H1 (cell line): ENCODE results near the gene PALD1. TPM values are rescaled to one million over a fixed set of nuclear protein-coding genes. Genes with fewer than 3 reads are reported as not detected.

Experiments used
- CTCF ChIA-PET: fragments of 300-600 bp; sonication (Branson Sonifier 250); formaldehyde crosslinking; loops from one replicate; lab custom pipeline; 2021; ENCODE audit not compliant: partially characterized antibody; lab: Charles Lee
- POLR2A ChIA-PET: fragments of 300-600 bp; sonication (Branson Sonifier 250); formaldehyde crosslinking; loops from one replicate; lab custom pipeline; 2021; ENCODE audit warnings: inconsistent platforms; ENCODE audit not compliant: partially characterized antibody; lab: Charles Lee
- DNase-seq, 2 experiments: peaks; one replicate each; pipeline versions ENCODE4 v3.0.0 to v3.0.0-alpha.2; 2010 to 2022; ENCODE audit warnings: low spot score in 2 of 2, low read depth in 1 of 2, mixed read lengths in 1 of 2
- FAIRE-seq: peaks from 2 replicates; lab custom pipeline; 2011; peaks lifted over from hg19 to GRCh38; lab: Jason Lieb, UNC
- H2AFZ ChIP-seq: 2 replicates; pipeline ENCODE4 v1.8.1; 2012; ENCODE audit warnings: low read length, inconsistent platforms
- H2AK5ac ChIP-seq: 2 replicates; pipeline ENCODE4 v1.6.1; 2013; ENCODE audit warnings: low read depth, low read length
- H2BK120ac ChIP-seq: replicated peaks from 2 replicates; pipeline ENCODE3; 2013; ENCODE audit warnings: low read depth, low read length, inconsistent platforms
- H2BK12ac ChIP-seq: 2 replicates; pipeline ENCODE4 v1.6.1; 2013; ENCODE audit warnings: low read depth, low read length
- H2BK15ac ChIP-seq: 2 replicates; pipeline ENCODE4 v1.6.1; 2013; ENCODE audit warnings: low read length
- H2BK20ac ChIP-seq: 2 replicates; pipeline ENCODE4 v1.6.1; 2013; ENCODE audit warnings: low read length
- H2BK5ac ChIP-seq: 2 replicates; pipeline ENCODE4 v1.6.1; 2013; ENCODE audit warnings: low read depth, low read length
- H3K14ac ChIP-seq: 2 replicates; pipeline ENCODE4 v1.6.1; 2013; ENCODE audit warnings: inconsistent platforms; ENCODE audit not compliant: insufficient read length
- H3K18ac ChIP-seq: 2 replicates; pipeline ENCODE4 v1.6.1; 2013; ENCODE audit warnings: low read length; ENCODE audit errors: extremely low read depth
- H3K23ac ChIP-seq: 2 replicates; pipeline ENCODE4 v1.6.1; 2013; ENCODE audit warnings: inconsistent platforms; ENCODE audit not compliant: insufficient read length
- H3K23me2 ChIP-seq: 2 replicates; pipeline ENCODE4 v1.6.1; 2013; ENCODE audit warnings: low read depth, low read length
- H3K27ac ChIP-seq: 2 replicates; pipeline ENCODE4 v1.6.1; 2011; ENCODE audit warnings: low read depth, low read length, inconsistent platforms
- H3K27me3 ChIP-seq, 4 experiments: replicated peaks in 1 of 4; 1 replicate in 1 of 4; 2 replicates in 3 of 4; pipeline versions ENCODE4 v1.6.1 to v1.8.1; 2011 to 2013; ENCODE audit warnings: low read length in 3 of 4, mild to moderate bottlenecking in 3 of 4, inconsistent platforms in 2 of 4, mixed read lengths in 2 of 4, moderate library complexity in 1 of 4; ENCODE audit not compliant: control insufficient read depth in 3 of 4, insufficient read depth in 3 of 4; ENCODE audit errors: extremely low read depth in 1 of 4
- H3K36me3 ChIP-seq, 4 experiments: 2 replicates each; pipeline versions ENCODE4 v1.6.1 to v1.8.1; 2011 to 2013; ENCODE audit warnings: mild to moderate bottlenecking in 4 of 4, low read length in 3 of 4, moderate library complexity in 2 of 4, control low read depth in 1 of 4, inconsistent platforms in 1 of 4; ENCODE audit not compliant: insufficient read depth in 4 of 4, control insufficient read depth in 2 of 4
- H3K4ac ChIP-seq: replicated peaks from 2 replicates; pipeline ENCODE3; 2013; ENCODE audit warnings: low read length, low read depth, mixed read lengths, inconsistent platforms; ENCODE audit not compliant: insufficient read length
- H3K4me1 ChIP-seq, 4 experiments: replicated peaks in 1 of 4; 1 replicate in 1 of 4; 2 replicates in 3 of 4; pipeline versions ENCODE4 v1.6.1 to v1.8.1; 2011 to 2013; ENCODE audit warnings: low read length in 3 of 4, inconsistent platforms in 2 of 4, mixed read lengths in 1 of 4; ENCODE audit not compliant: insufficient read depth in 4 of 4, control insufficient read depth in 3 of 4
- H3K4me2 ChIP-seq, 2 experiments: 2 replicates each; pipeline versions ENCODE4 v1.6.1 to v1.8.1; 2011 to 2013; ENCODE audit warnings: low read depth in 2 of 2, low read length in 2 of 2, control low read depth in 1 of 2, inconsistent platforms in 1 of 2, mild to moderate bottlenecking in 1 of 2; ENCODE audit not compliant: insufficient read depth in 1 of 2
- H3K4me3 ChIP-seq, 4 experiments: fragments of 200-600, 300-600 bp in 1 of 4; sonication (generic), shearing (Covaris generic), sonication (Bioruptor Twin) in 1 of 4; 2 replicates each; pipeline versions ENCODE4 v1.5.1 to v1.8.1; 2011 to 2016; ENCODE audit warnings: low read length in 4 of 4, low read depth in 3 of 4, control low read depth in 2 of 4, inconsistent platforms in 2 of 4, mild to moderate bottlenecking in 2 of 4, mixed read lengths in 1 of 4, moderate library complexity in 1 of 4; ENCODE audit not compliant: insufficient read depth in 2 of 4; ENCODE audit errors: extremely low read depth in 1 of 4
- H3K56ac ChIP-seq: replicated peaks from 2 replicates; pipeline ENCODE3; 2013; ENCODE audit warnings: low read depth, mild to moderate bottlenecking, mixed read lengths, low read length, inconsistent platforms; ENCODE audit not compliant: insufficient read length
- H3K79me1 ChIP-seq: 2 replicates; pipeline ENCODE4 v1.6.1; 2013; ENCODE audit warnings: low read depth, low read length, control low read depth
- H3K79me2 ChIP-seq, 2 experiments: 2 replicates each; pipeline versions ENCODE4 v1.6.1 to v1.8.1; 2012 to 2013; ENCODE audit warnings: low read length in 2 of 2, mild to moderate bottlenecking in 2 of 2, inconsistent platforms in 1 of 2; ENCODE audit not compliant: insufficient read depth in 2 of 2, control insufficient read depth in 1 of 2
- H3K9ac ChIP-seq, 4 experiments: replicated peaks in 1 of 4; 1 replicate in 1 of 4; 2 replicates in 3 of 4; pipeline versions ENCODE4 v1.6.1 to v1.8.1; 2011 to 2013; ENCODE audit warnings: low read depth in 3 of 4, low read length in 3 of 4, control low read depth in 2 of 4, mild to moderate bottlenecking in 2 of 4, moderate library complexity in 2 of 4, inconsistent platforms in 1 of 4; ENCODE audit errors: extremely low read depth in 1 of 4
- H3K9me3 ChIP-seq, 2 experiments: 2 replicates each; pipeline versions ENCODE4 v1.6.1 to v1.8.1; 2012 to 2013; ENCODE audit warnings: mild to moderate bottlenecking in 2 of 2, moderate library complexity in 2 of 2, control low read depth in 1 of 2, inconsistent platforms in 1 of 2, low read depth in 1 of 2, low read length in 1 of 2, mixed read lengths in 1 of 2; ENCODE audit not compliant: insufficient read depth in 2 of 2
- H4K20me1 ChIP-seq, 2 experiments: replicated peaks in 1 of 2; 2 replicates each; pipeline versions ENCODE3 to v1.8.1; 2011 to 2013; ENCODE audit warnings: inconsistent platforms in 2 of 2, low read length in 2 of 2, mild to moderate bottlenecking in 1 of 2; ENCODE audit not compliant: insufficient read depth in 2 of 2, control insufficient read depth in 1 of 2
- H4K5ac ChIP-seq: 2 replicates; pipeline ENCODE4 v1.6.1; 2013; ENCODE audit warnings: low read length, low read depth, mixed read lengths, inconsistent platforms; ENCODE audit not compliant: insufficient read length
- H4K8ac ChIP-seq: 2 replicates; pipeline ENCODE4 v1.8.0; 2013; ENCODE audit warnings: mild to moderate bottlenecking, moderate library complexity, low read length, inconsistent platforms; ENCODE audit not compliant: insufficient read depth; ENCODE audit errors: extremely low read depth
- H4K91ac ChIP-seq: replicated peaks from 2 replicates; pipeline ENCODE3; 2013; ENCODE audit warnings: low read length, mixed read lengths, inconsistent platforms; ENCODE audit not compliant: insufficient read length
- ASH2L ChIP-seq: fragments of 200-600, 300-600 bp; sonication (generic); IDR thresholded peaks from one replicate; pipeline ENCODE4 v1.7.1; 2017; ENCODE audit warnings: low read length
- RFX5 ChIP-seq: IDR thresholded peaks from 2 replicates; pipeline ENCODE4 v1.6.1; 2011; ENCODE audit warnings: low read depth, low read length, improper control_type of control experiment, borderline replicate concordance
- SAP30 ChIP-seq: fragments of 300-600 bp; sonication (generic); IDR thresholded peaks from 2 replicates; pipeline ENCODE4 v1.7.1; 2012; ENCODE audit warnings: low read length, moderate library complexity, mild to moderate bottlenecking, inconsistent platforms; ENCODE audit not compliant: insufficient read depth, insufficient replicate concordance
- SIX5 ChIP-seq: IDR thresholded peaks from 2 replicates; pipeline ENCODE4 v1.6.1; 2011; ENCODE audit warnings: mild to moderate bottlenecking, low read depth, low read length
- ZNF274 ChIP-seq: IDR thresholded peaks from 2 replicates; pipeline ENCODE4 v1.7.0; 2012; ENCODE audit warnings: low read length, borderline replicate concordance; ENCODE audit errors: extremely low read depth
- WGBS, 2 experiments: shearing (Covaris generic) in 1 of 2; methylation state at CpG; one replicate each; pipeline versions ENCODE4 v1.1.6 to v1.1.7; 2013 to 2015; ENCODE audit warnings: low lambda C conversion rate in 2 of 2, mixed read lengths in 2 of 2, inconsistent platforms in 1 of 2, low coverage in 1 of 2, missing lambda C conversion rate in 1 of 2; ENCODE audit not compliant: insufficient replicate concordance in 2 of 2, insufficient coverage in 1 of 2, insufficient read length in 1 of 2; ENCODE audit errors: extremely low coverage in 1 of 2, missing lambda C conversion rate in 1 of 2; 5-methylcytosine and 5-hydroxymethylcytosine counted together
- polyA plus RNA-seq, 7 experiments: library from polyadenylated mRNA; depleted of rRNA in 3 of 7; stranded (reverse) in 5 of 7; unstranded in 2 of 7; fragments of >200 nt in 5 of 7; fragments of 200-250 nt in 2 of 7; gene quantifications; 1 replicate in 5 of 7; 2 replicates in 1 of 7; 4 replicates in 1 of 7; pipeline versions ENCODE4 v1.2.1 to v1.2.3, GENCODE V29; 2011 to 2013; ENCODE audit warnings: missing spikeins in 2 of 7, mixed read lengths in 2 of 7
- total RNA-seq: library from RNA; stranded (reverse); fragmentation: NEBNext Ultra II Directional; extraction: Animal tissue kit (Norgen Biotek cat#: 25700); gene quantifications from 2 replicates; pipeline ENCODE4 v1.2.1, GENCODE V29; 2021
- TF ChIP-seq, protein P1 (sequence below): IDR thresholded peaks from 2 replicates; pipeline ENCODE4 v1.6.1; 2012; ENCODE audit warnings: inconsistent platforms

The PALD1 gene
- total and polyA plus RNA-seq, 2 of the 8 experiments (the other 6 are each of a cell fraction or from before 2014, with no cell fraction given), result 13.3 to 32.8 TPM

DNA sequence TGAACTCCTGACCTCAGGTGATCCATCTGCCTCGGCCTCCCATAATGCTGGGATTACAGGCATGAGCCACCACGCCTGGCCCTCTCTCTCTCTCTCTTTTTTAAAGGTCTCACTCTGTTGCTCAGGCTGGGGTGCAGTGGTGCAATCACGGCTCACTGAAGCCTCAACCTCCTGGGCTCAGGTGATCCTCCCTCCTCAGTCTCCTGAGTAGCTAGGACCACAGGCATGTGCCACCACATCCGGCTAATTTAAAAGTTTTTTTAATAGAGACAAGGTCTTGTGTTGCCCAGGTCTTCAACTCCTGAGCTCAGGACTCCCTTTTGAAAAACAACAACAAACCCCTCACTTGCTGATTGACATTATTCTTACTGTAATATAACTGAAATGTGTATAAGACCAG, 11.6 kb downstream of the PALD1 start:
- Histone ChIP-seq H3K9ac (no peak overlapping the region), H4K8ac (no peak overlapping the region), H3K4me2 (no peak overlapping the region), H2BK12ac (no peak overlapping the region), H2BK20ac (no peak overlapping the region), H2BK15ac (no peak overlapping the region), H3K79me1 (peaks cover 7% of the 10 kb centered on the region), H3K27ac (no peak overlapping the region), H3K4ac (no peak overlapping the region), H3K18ac (no peak overlapping the region), H2BK5ac (no peak overlapping the region), H2BK120ac (no peak overlapping the region), H3K4me3 (no peak overlapping the region), H3K23ac (no peak overlapping the region), H4K5ac (no peak overlapping the region), H3K27me3 (no peaks in the 10 kb centered on the region), H3K14ac (no peak overlapping the region), H3K4me1 (peaks cover 13 to 34% (median 21%) of the 10 kb centered on the region in 4 experiments), H3K36me3 (peaks cover 0 to 2% (median 0%) of the 10 kb centered on the region in 4 experiments; a peak in 1 of 8 replicates), H3K79me2 (peaks cover 0 to 27% of the 10 kb centered on the region in 2 experiments; a peak in 2 of 4 replicates), H3K56ac (no peak overlapping the region), H3K9me3 (no peaks in the 10 kb centered on the region), H4K91ac (no peak overlapping the region), H2AFZ (no peak overlapping the region), H2AK5ac (no peak overlapping the region), H3K23me2 (0 out of 2 replicates have a peak, but pooled peaks cover 3% of the 10 kb centered on the region), H4K20me1 (peaks cover 0 to 6% of the 10 kb centered on the region in 2 experiments)
- no peak for DNase-seq
- 90% methylated on average over 4 of the region's 4 CpGs; no CpG with 5 or more reads in 1 of the 2 experiments for WGBS, 2 experiments
- no peak for FAIRE-seq
- ChIA-PET POLR2A (interaction anchor here (1.3 to 1.7 kb wide), 3 partner anchors 10 to 30 kb away, joined by 4 to 7 read pairs (median 5); no protein-coding TSS in a partner anchor), CTCF (interaction anchor here (0.6 to 3.2 kb wide), 13 partner anchors 9 to 126 kb away, joined by 3 to 17 read pairs (median 4); no protein-coding TSS in a partner anchor)
- TF ChIP-seq ASH2L, result no peak
- no peak for TF ChIP-seq SIX5
- no peak for TF ChIP-seq ZNF274
- TF ChIP-seq, protein P1, sequence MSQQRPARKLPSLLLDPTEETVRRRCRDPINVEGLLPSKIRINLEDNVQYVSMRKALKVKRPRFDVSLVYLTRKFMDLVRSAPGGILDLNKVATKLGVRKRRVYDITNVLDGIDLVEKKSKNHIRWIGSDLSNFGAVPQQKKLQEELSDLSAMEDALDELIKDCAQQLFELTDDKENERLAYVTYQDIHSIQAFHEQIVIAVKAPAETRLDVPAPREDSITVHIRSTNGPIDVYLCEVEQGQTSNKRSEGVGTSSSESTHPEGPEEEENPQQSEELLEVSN, result no peak
- no peak for TF ChIP-seq RFX5
- TF ChIP-seq SAP30, result no peak
